K562 (cell line): ENCODE results near the gene ATF6B. TPM values are rescaled to one million over a fixed set of nuclear protein-coding genes. Genes with fewer than 3 reads are reported as not detected.

Experiments
- HMG20A ChIP-seq: fragments of 450-650 bp; formaldehyde crosslinking; conservative IDR thresholded peaks from 2 replicates; pipeline ENCODE4 v1.4.0; 2020; ENCODE audit warnings: mild to moderate bottlenecking, mixed read lengths
- HOXB6 ChIP-seq: fragments of 250-450 bp; sonication (Bioruptor Pico); IDR thresholded peaks from 2 replicates; pipeline ENCODE4 v1.5.1; 2022; ENCODE audit warnings: mild to moderate bottlenecking, borderline replicate concordance
- LARP7 ChIP-seq: fragments of 450-650 bp; IDR thresholded peaks from 2 replicates; pipeline ENCODE4 v1.6.1; 2016
- MBD2 ChIP-seq: sonication (generic); IDR thresholded peaks from 2 replicates; pipeline ENCODE4 v1.6.1; 2016; ENCODE audit warnings: low read depth, borderline replicate concordance
- NR3C1 ChIP-seq: sonication (generic); formaldehyde crosslinking; IDR thresholded peaks from 2 replicates; pipeline ENCODE4 v1.8.1; 2022; ENCODE audit warnings: missing genetic modification reagents
- NR4A1 ChIP-seq, 2 experiments: fragments of 250-450 bp in 1 of 2; fragments of 450-650 bp in 1 of 2; sonication (Bioruptor Pico) in 1 of 2; IDR thresholded peaks; 2 replicates each; pipeline versions ENCODE4 v1.4.0 to v1.6.1; 2016 to 2020; ENCODE audit warnings: mild to moderate bottlenecking in 2 of 2, missing compliant biosample characterization in 1 of 2, missing genetic modification characterization in 1 of 2, moderate library complexity in 1 of 2
- SIX5 ChIP-seq, 2 experiments: IDR thresholded peaks; 2 replicates each; pipeline ENCODE4 v1.6.1; 2011; ENCODE audit warnings: low read length in 2 of 2, borderline replicate concordance in 1 of 2, low read depth in 1 of 2, mild to moderate bottlenecking in 1 of 2, moderate library complexity in 1 of 2; ENCODE audit not compliant: insufficient read depth in 1 of 2
- SMAD3 ChIP-seq: fragments of 450-650 bp; formaldehyde crosslinking; conservative IDR thresholded peaks from 2 replicates; pipeline ENCODE4 v1.4.0; 2020; ENCODE audit warnings: mild to moderate bottlenecking
- SMARCE1 ChIP-seq: fragments of 450-650 bp; IDR thresholded peaks from 2 replicates; pipeline ENCODE4 v1.7.1; 2016; ENCODE audit warnings: mild to moderate bottlenecking
- SRSF7 ChIP-seq: fragments of 200-400 bp; formaldehyde crosslinking; optimal IDR thresholded peaks from 2 replicates; pipeline ENCODE3; 2017; ENCODE audit warnings: mild to moderate bottlenecking, low read depth, low read length
- TSC22D4 ChIP-seq: fragments of 450-650 bp; IDR thresholded peaks from 2 replicates; pipeline ENCODE4 v1.6.1; 2016; ENCODE audit warnings: missing genetic modification characterization, missing biosample characterization, control low read depth
- XRCC4 ChIP-seq: IDR thresholded peaks from one replicate; pipeline ENCODE4 v1.6.1; 2011; ENCODE audit not compliant: insufficient read depth, insufficient read length; ENCODE audit errors: extremely low read depth
- ZKSCAN3 ChIP-seq: fragments of 250-450 bp; sonication (Bioruptor Pico); IDR thresholded peaks from 2 replicates; pipeline ENCODE4 v1.4.0; 2020
- polyA plus RNA-seq, 8 experiments: library from polyadenylated mRNA; depleted of rRNA in 4 of 8; stranded (reverse) in 5 of 8; unstranded in 3 of 8; fragments of >200 nt; fragmentation: Nextera tagmentation in 2 of 8; fragmentation: Illumina TruSeq in 1 of 8; extraction: Ambion mirVana in 2 of 8; extraction: Trizol in 1 of 8; gene quantifications; 2 replicates each; pipeline versions ENCODE4 v1.2.1 to v1.2.3, GENCODE V29; 2011 to 2014; ENCODE audit warnings: inconsistent platforms in 1 of 8, missing spikeins in 1 of 8
- total RNA-seq, 7 experiments: library from RNA; depleted of rRNA in 6 of 7; stranded (reverse); fragments of >200 nt in 6 of 7; fragmentation: Illumina TruSeq in 2 of 7; extraction: Trizol in 2 of 7; gene quantifications; 2 replicates each; pipeline versions ENCODE4 v1.2.1 to v1.2.3, GENCODE V29; 2011 to 2021; ENCODE audit warnings: low replicate concordance in 1 of 7
- TF ChIP-seq, protein P1 (sequence below): fragments of 250-450 bp; sonication (Bioruptor Pico); IDR thresholded peaks from 2 replicates; pipeline ENCODE4 v1.8.0; 2022; ENCODE audit warnings: inconsistent platforms, mild to moderate bottlenecking, moderate library complexity, borderline replicate concordance
- TF ChIP-seq, protein P2 (sequence below): sonication (generic); formaldehyde crosslinking; IDR thresholded peaks from 2 replicates; pipeline ENCODE4 v1.8.0; 2022; ENCODE audit warnings: mild to moderate bottlenecking, missing genetic modification reagents
- TF ChIP-seq, protein P3 (sequence below): fragments of 450-650 bp; IDR thresholded peaks from 2 replicates; pipeline ENCODE4 v1.6.1; 2016; ENCODE audit warnings: low read depth, mild to moderate bottlenecking, moderate library complexity
- TF ChIP-seq, protein P4 (sequence below): IDR thresholded peaks from 2 replicates; pipeline ENCODE4 v1.6.1; 2011; ENCODE audit warnings: borderline replicate concordance, low read depth, mild to moderate bottlenecking, moderate library complexity, low read length; ENCODE audit not compliant: insufficient read depth, poor library complexity, severe bottlenecking

The ATF6B gene
- total and polyA plus RNA-seq, 9 of the 15 experiments (the other 6 are each of a cell fraction or from before 2014, with no cell fraction given): 20.7 to 131 (median 31.7) TPM

DNA sequence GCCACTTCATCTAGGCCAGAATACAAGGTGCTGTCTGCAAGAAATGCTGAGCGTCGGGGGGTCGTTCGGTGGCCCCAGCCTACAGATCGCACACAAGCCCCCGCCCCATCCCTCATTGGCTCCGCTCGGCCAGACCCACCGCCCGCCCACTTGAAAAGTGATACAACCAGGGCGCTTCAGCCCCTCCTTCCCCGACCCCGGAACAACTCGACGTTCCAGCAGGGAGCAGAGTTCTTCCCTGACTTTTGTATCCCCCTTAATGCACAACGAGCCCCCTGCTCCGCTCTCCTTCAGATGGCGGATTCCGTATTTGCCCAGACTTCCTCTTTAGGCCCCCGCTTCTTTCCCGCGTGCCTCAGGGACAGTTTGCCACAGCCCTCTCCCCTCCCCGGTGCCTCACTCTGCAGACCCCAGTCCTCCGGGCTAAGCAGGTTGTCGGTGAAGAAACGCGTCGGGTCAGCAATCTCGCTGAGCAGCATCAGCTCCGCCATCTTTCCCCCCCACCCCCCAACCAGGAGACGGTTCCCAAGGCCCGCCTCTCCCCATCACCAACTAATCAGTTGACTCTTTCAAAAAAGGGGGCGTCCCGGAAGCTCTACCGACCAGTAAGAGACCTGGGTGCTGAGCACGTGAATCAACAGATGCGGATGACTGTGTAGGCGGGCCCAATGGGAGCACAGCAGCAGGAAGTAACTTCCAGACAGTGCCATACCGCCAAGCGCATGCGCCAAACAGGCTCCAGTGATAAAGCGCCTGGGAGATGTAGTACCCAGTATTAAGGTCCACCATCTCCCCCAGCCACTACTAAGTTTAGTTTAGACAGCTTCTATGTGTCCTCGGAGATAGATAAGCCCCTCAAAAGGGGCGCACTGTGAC, at the start of gene ATF6B (continued):
- TF ChIP-seq HMG20A (CRISPR knock-in tag) (no peak), NR4A1 (CRISPR knock-in tag; IDR thresholded peaks at IDR 0.05) (no peak), NR4A1 (tag; IDR thresholded peaks at IDR 0.05) (no peak), XRCC4 (no peak), HOXB6 (CRISPR knock-in tag) (no peak), TSC22D4 (tag) (no peak), SMARCE1 (peak; percentile 54), LARP7 (peak; percentile 22; the same call in 1 of the 2 replicates), MBD2 (peak; percentile 91), SMAD3 (CRISPR knock-in tag) (0 out of 2 replicates have a peak, but pooled peaks have one; percentile 32), SIX5 (IDR thresholded peaks at IDR 0.05; ENCODE audit: borderline replicate concordance in 1 of 2, insufficient read depth in 1 of 2, low read depth in 1 of 2, low read length in 2 of 2) (peak; percentile 37 to 48; a peak in 3 of 4 replicates), ZKSCAN3 (CRISPR knock-in tag) (no peak), SRSF7 (no peak), NR3C1 (CRISPR knock-in tag) (no peak)
- TF ChIP-seq, protein P1, sequence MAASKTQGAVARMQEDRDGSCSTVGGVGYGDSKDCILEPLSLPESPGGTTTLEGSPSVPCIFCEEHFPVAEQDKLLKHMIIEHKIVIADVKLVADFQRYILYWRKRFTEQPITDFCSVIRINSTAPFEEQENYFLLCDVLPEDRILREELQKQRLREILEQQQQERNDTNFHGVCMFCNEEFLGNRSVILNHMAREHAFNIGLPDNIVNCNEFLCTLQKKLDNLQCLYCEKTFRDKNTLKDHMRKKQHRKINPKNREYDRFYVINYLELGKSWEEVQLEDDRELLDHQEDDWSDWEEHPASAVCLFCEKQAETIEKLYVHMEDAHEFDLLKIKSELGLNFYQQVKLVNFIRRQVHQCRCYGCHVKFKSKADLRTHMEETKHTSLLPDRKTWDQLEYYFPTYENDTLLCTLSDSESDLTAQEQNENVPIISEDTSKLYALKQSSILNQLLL: no peak
- TF ChIP-seq, protein P2, sequence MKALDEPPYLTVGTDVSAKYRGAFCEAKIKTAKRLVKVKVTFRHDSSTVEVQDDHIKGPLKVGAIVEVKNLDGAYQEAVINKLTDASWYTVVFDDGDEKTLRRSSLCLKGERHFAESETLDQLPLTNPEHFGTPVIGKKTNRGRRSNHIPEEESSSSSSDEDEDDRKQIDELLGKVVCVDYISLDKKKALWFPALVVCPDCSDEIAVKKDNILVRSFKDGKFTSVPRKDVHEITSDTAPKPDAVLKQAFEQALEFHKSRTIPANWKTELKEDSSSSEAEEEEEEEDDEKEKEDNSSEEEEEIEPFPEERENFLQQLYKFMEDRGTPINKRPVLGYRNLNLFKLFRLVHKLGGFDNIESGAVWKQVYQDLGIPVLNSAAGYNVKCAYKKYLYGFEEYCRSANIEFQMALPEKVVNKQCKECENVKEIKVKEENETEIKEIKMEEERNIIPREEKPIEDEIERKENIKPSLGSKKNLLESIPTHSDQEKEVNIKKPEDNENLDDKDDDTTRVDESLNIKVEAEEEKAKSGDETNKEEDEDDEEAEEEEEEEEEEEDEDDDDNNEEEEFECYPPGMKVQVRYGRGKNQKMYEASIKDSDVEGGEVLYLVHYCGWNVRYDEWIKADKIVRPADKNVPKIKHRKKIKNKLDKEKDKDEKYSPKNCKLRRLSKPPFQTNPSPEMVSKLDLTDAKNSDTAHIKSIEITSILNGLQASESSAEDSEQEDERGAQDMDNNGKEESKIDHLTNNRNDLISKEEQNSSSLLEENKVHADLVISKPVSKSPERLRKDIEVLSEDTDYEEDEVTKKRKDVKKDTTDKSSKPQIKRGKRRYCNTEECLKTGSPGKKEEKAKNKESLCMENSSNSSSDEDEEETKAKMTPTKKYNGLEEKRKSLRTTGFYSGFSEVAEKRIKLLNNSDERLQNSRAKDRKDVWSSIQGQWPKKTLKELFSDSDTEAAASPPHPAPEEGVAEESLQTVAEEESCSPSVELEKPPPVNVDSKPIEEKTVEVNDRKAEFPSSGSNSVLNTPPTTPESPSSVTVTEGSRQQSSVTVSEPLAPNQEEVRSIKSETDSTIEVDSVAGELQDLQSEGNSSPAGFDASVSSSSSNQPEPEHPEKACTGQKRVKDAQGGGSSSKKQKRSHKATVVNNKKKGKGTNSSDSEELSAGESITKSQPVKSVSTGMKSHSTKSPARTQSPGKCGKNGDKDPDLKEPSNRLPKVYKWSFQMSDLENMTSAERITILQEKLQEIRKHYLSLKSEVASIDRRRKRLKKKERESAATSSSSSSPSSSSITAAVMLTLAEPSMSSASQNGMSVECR (CRISPR knock-in tag): no peak
- TF ChIP-seq, protein P3, sequence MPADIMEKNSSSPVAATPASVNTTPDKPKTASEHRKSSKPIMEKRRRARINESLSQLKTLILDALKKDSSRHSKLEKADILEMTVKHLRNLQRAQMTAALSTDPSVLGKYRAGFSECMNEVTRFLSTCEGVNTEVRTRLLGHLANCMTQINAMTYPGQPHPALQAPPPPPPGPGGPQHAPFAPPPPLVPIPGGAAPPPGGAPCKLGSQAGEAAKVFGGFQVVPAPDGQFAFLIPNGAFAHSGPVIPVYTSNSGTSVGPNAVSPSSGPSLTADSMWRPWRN: peak; percentile 40; the same call in 1 of the 2 replicates
- TF ChIP-seq, protein P4, sequence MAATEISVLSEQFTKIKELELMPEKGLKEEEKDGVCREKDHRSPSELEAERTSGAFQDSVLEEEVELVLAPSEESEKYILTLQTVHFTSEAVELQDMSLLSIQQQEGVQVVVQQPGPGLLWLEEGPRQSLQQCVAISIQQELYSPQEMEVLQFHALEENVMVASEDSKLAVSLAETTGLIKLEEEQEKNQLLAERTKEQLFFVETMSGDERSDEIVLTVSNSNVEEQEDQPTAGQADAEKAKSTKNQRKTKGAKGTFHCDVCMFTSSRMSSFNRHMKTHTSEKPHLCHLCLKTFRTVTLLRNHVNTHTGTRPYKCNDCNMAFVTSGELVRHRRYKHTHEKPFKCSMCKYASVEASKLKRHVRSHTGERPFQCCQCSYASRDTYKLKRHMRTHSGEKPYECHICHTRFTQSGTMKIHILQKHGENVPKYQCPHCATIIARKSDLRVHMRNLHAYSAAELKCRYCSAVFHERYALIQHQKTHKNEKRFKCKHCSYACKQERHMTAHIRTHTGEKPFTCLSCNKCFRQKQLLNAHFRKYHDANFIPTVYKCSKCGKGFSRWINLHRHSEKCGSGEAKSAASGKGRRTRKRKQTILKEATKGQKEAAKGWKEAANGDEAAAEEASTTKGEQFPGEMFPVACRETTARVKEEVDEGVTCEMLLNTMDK: no peak
